ENCODE data around the gene ARFIP1. TPM values are rescaled to one million over a fixed set of nuclear protein-coding genes. Genes with fewer than 3 reads are reported as not detected.

ARFIP1 gene
- total and polyA plus RNA-seq, 9 donors, result 17.1 to 30.4 (median 21.5) TPM

GRCh38 chr4:152784490-152785350, 5.0 kb downstream of the ARFIP1 start:
- WGBS (ENCODE audit: insufficient coverage), result 60% methylated on average over 2 of the region's 4 CpGs
- DNase-seq, result peak; percentile 65

GRCh38 chr4:152785639-152786615, 6.2 kb downstream of the ARFIP1 start:
- WGBS (ENCODE audit: insufficient coverage), result 0% methylated on average over 1 of the region's 3 CpGs
- Histone ChIP-seq H3K4me3 (ENCODE audit: low read length) (no peak overlapping the region), H3K27ac (ENCODE audit: low read length) (no peak overlapping the region), H3K4me1 (ENCODE audit: control insufficient read depth, insufficient read depth, low read length) (peaks cover 7% of the 10 kb centered on the region), H3K27me3 (ENCODE audit: control insufficient read depth, insufficient read depth, low read length) (no peaks in the 10 kb centered on the region), H3K36me3 (ENCODE audit: control insufficient read depth, insufficient read depth, low read length) (no peaks in the 10 kb centered on the region), H3K9me3 (replicated peaks; ENCODE audit: control insufficient read depth, low read depth, low read length) (no peaks in the 10 kb centered on the region)
- DNase-seq, result no peak

More at GRCh38 chr4:152784490-152785350, 5.0 kb downstream of the ARFIP1 start:
- no peaks in the 10 kb centered on the region for H3K36me3 ChIP-seq (ENCODE audit: control insufficient read depth, insufficient read depth, low read length)
- H3K27me3 ChIP-seq (ENCODE audit: control insufficient read depth, insufficient read depth, low read length), result no peaks in the 10 kb centered on the region
- H3K4me1 ChIP-seq (ENCODE audit: control insufficient read depth, insufficient read depth, low read length), result peaks cover 9% of the 10 kb centered on the region
- H3K9me3 ChIP-seq (replicated peaks; ENCODE audit: control insufficient read depth, low read depth, low read length), result no peaks in the 10 kb centered on the region
- H3K27ac ChIP-seq (ENCODE audit: low read length), result no peak overlapping the region
- H3K4me3 ChIP-seq (ENCODE audit: low read length), result no peak overlapping the region

- Histone ChIP-seq H3K27ac (ENCODE audit: low read length) (no peak overlapping the region), H3K36me3 (ENCODE audit: control insufficient read depth, insufficient read depth, low read length) (no peaks in the 10 kb centered on the region), H3K9me3 (replicated peaks; ENCODE audit: control insufficient read depth, low read depth, low read length) (no peaks in the 10 kb centered on the region), H3K4me3 (ENCODE audit: low read length) (no peak overlapping the region), H3K27me3 (ENCODE audit: control insufficient read depth, insufficient read depth, low read length) (no peaks in the 10 kb centered on the region), H3K4me1 (ENCODE audit: control insufficient read depth, insufficient read depth, low read length) (peaks cover 3% of the 10 kb centered on the region)
- DNase-seq, result no peak
- no CpG with 5 or more reads among the region's 1 CpG for WGBS (ENCODE audit: insufficient coverage)
Observed at GRCh38 chr4:152786627-152787026, 6.9 kb downstream of the ARFIP1 start.

GRCh38 chr4:152795891-152796290, 16.1 kb downstream of the ARFIP1 start:
- no CpG with 5 or more reads among the region's 3 CpGs for WGBS (ENCODE audit: insufficient coverage)
- H3K9me3 ChIP-seq (replicated peaks; ENCODE audit: control insufficient read depth, low read depth, low read length), result no peaks in the 10 kb centered on the region
- no peaks in the 10 kb centered on the region for H3K4me1 ChIP-seq (ENCODE audit: control insufficient read depth, insufficient read depth, low read length)
- no peak for DNase-seq
- no peaks in the 10 kb centered on the region for H3K27me3 ChIP-seq (ENCODE audit: control insufficient read depth, insufficient read depth, low read length)
- H3K27ac ChIP-seq (ENCODE audit: low read length), result no peak overlapping the region
- no peak overlapping the region for H3K4me3 ChIP-seq (ENCODE audit: low read length)
- H3K36me3 ChIP-seq (ENCODE audit: control insufficient read depth, insufficient read depth, low read length), result no peaks in the 10 kb centered on the region

- H3K36me3 ChIP-seq (ENCODE audit: control insufficient read depth, insufficient read depth, low read length), result no peaks in the 10 kb centered on the region
- peak; percentile 15 for DNase-seq
- no peak overlapping the region for H3K27ac ChIP-seq (ENCODE audit: low read length)
- H3K4me1 ChIP-seq (ENCODE audit: control insufficient read depth, insufficient read depth, low read length), result no peaks in the 10 kb centered on the region
- WGBS (ENCODE audit: insufficient coverage), result no CpG with 5 or more reads among the region's 1 CpG
- no peaks in the 10 kb centered on the region for H3K9me3 ChIP-seq (replicated peaks; ENCODE audit: control insufficient read depth, low read depth, low read length)
- no peak overlapping the region for H3K4me3 ChIP-seq (ENCODE audit: low read length)
- H3K27me3 ChIP-seq (ENCODE audit: control insufficient read depth, insufficient read depth, low read length), result no peaks in the 10 kb centered on the region
Observed at GRCh38 chr4:152803541-152803940, 23.8 kb downstream of the ARFIP1 start.

GRCh38 chr4:152805071-152805650, 25.4 kb downstream of the ARFIP1 start:
- no peak for DNase-seq
- Histone ChIP-seq H3K36me3 (ENCODE audit: control insufficient read depth, insufficient read depth, low read length) (no peaks in the 10 kb centered on the region), H3K27ac (ENCODE audit: low read length) (no peak overlapping the region), H3K4me3 (ENCODE audit: low read length) (no peak overlapping the region), H3K4me1 (ENCODE audit: control insufficient read depth, insufficient read depth, low read length) (no peaks in the 10 kb centered on the region), H3K9me3 (replicated peaks; ENCODE audit: control insufficient read depth, low read depth, low read length) (no peaks in the 10 kb centered on the region), H3K27me3 (ENCODE audit: control insufficient read depth, insufficient read depth, low read length) (no peaks in the 10 kb centered on the region)
- 92% methylated on average over 1 of the region's 2 CpGs for WGBS (ENCODE audit: insufficient coverage)

- H3K9me3 ChIP-seq (replicated peaks; ENCODE audit: control insufficient read depth, low read depth, low read length), result no peaks in the 10 kb centered on the region
- peak; percentile 34 for DNase-seq
Observed at GRCh38 chr4:152805818-152806217, 26.1 kb downstream of the ARFIP1 start.

GRCh38 chr4:152806501-152807125, 26.9 kb downstream of the ARFIP1 start:
- Histone ChIP-seq H3K27me3 (ENCODE audit: control insufficient read depth, insufficient read depth, low read length) (no peaks in the 10 kb centered on the region), H3K4me1 (ENCODE audit: control insufficient read depth, insufficient read depth, low read length) (no peaks in the 10 kb centered on the region), H3K36me3 (ENCODE audit: control insufficient read depth, insufficient read depth, low read length) (no peaks in the 10 kb centered on the region), H3K4me3 (ENCODE audit: low read length) (no peak overlapping the region), H3K27ac (ENCODE audit: low read length) (no peak overlapping the region), H3K9me3 (replicated peaks; ENCODE audit: control insufficient read depth, low read depth, low read length) (no peaks in the 10 kb centered on the region)
- DNase-seq, result peak; percentile 30
- no CpG with 5 or more reads among the region's 3 CpGs for WGBS (ENCODE audit: insufficient coverage)

More at GRCh38 chr4:152805818-152806217, 26.1 kb downstream of the ARFIP1 start:
- no CpG with 5 or more reads among the region's 2 CpGs for WGBS (ENCODE audit: insufficient coverage)
- no peaks in the 10 kb centered on the region for H3K27me3 ChIP-seq (ENCODE audit: control insufficient read depth, insufficient read depth, low read length)
- no peaks in the 10 kb centered on the region for H3K4me1 ChIP-seq (ENCODE audit: control insufficient read depth, insufficient read depth, low read length)
- H3K4me3 ChIP-seq (ENCODE audit: low read length), result no peak overlapping the region
- no peak overlapping the region for H3K27ac ChIP-seq (ENCODE audit: low read length)
- H3K36me3 ChIP-seq (ENCODE audit: control insufficient read depth, insufficient read depth, low read length), result no peaks in the 10 kb centered on the region

- Histone ChIP-seq H3K9me3 (replicated peaks; ENCODE audit: control insufficient read depth, low read depth, low read length) (peaks cover 4% of the 10 kb centered on the region), H3K36me3 (ENCODE audit: control insufficient read depth, insufficient read depth, low read length) (peaks cover 2% of the 10 kb centered on the region), H3K27me3 (ENCODE audit: control insufficient read depth, insufficient read depth, low read length) (no peaks in the 10 kb centered on the region), H3K27ac (ENCODE audit: low read length) (no peak overlapping the region), H3K4me1 (ENCODE audit: control insufficient read depth, insufficient read depth, low read length) (no peaks in the 10 kb centered on the region), H3K4me3 (ENCODE audit: low read length) (no peak overlapping the region)
- no peak for DNase-seq
- no CpG with 5 or more reads among the region's 3 CpGs for WGBS (ENCODE audit: insufficient coverage)
Observed at GRCh38 chr4:152807294-152807829, 27.6 kb downstream of the ARFIP1 start.
